Ectodermal cell (in vitro differentiated cells): ENCODE measurements around the gene ACR.
A peak's percentile ranks its signal among the peaks of the same experiment; 100 is the strongest.
"Not testable (repeated sequence)": the region's sequence is repeated elsewhere in the genome, so short reads cannot be mapped to it uniquely, and the experiment has no call there.

ENCODE experiments used
- H3K27ac ChIP-seq: 2 replicates; pipeline ENCODE4 v1.7.0; 2013; ENCODE audit warnings: mild to moderate bottlenecking, low read depth, low read length; ENCODE audit not compliant: insufficient read depth, poor library complexity, severe bottlenecking
- H3K27me3 ChIP-seq: 2 replicates; pipeline ENCODE4 v1.7.0; 2013; ENCODE audit warnings: mild to moderate bottlenecking, low read length; ENCODE audit not compliant: insufficient read depth, control insufficient read depth, poor library complexity, severe bottlenecking
- H3K36me3 ChIP-seq: one replicate; pipeline ENCODE4 v1.7.0; 2013; ENCODE audit warnings: low read length; ENCODE audit not compliant: control insufficient read depth, insufficient read depth
- H3K4me1 ChIP-seq: one replicate; pipeline ENCODE4 v1.7.0; 2013; ENCODE audit warnings: low read length; ENCODE audit not compliant: control insufficient read depth, insufficient read depth
- H3K4me3 ChIP-seq: 2 replicates; pipeline ENCODE4 v1.7.0; 2013; ENCODE audit warnings: low read depth, low read length, control low read depth; ENCODE audit not compliant: insufficient read depth
- H3K9me3 ChIP-seq: 2 replicates; pipeline ENCODE4 v1.7.0; 2013; ENCODE audit warnings: mild to moderate bottlenecking, low read length, moderate library complexity; ENCODE audit not compliant: control insufficient read depth
- WGBS, 2 experiments: methylation state at CpG; one replicate each; pipeline ENCODE4 v1.1.7; 2013; ENCODE audit warnings: missing lambda C conversion rate in 2 of 2; 5-methylcytosine and 5-hydroxymethylcytosine counted together

Gene ACR

DNA sequence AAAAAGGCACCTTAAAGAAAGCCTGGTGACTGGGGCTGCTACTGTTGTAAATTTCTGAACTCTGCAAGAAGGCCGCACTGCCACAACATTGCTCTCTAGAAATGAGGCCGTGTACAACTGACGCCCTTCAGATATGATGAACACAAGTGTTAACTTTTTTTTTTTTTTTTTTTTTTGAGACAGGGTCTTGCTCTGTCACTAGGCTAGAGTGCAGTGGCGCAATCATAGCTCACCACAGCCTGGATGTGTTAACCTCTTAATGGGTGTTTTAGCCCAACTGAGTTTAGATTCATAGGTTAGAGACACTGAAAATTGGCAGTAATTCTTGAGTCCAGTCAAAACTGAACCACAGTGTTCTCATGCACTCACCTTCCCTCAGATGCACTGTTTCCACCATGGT is 42.2 kb downstream of the ACR start:
- H3K4me3 ChIP-seq, H3K27me3 ChIP-seq, H3K36me3 ChIP-seq, H3K9me3 ChIP-seq, H3K27ac ChIP-seq, H3K4me1 ChIP-seq: not testable (repeated sequence)
- whole genome bisulfite sequencing, 2 experiments, result 94 to 95% methylated on average over 4 of the region's 4 CpGs

DNA sequence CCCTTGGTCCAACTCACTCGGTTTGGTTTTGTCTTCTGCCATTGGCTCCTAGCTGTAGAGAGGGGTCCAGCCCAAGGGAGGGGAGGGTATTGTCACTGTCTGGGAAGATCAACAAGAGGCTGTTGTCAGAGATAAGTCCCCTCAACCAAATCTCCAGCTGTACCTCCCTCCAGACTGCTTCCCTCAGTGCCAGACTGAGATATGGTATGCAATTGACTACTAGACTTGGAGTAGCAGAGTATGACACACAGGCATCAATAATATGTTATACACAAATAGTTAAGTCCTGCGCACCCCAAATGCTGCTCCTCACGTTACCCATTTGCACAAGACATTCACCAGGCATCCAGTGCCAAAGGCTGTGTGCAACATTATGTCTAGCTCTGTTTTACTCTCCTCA is 44.2 kb downstream of the ACR start:
- H3K9me3 ChIP-seq, H3K27me3 ChIP-seq, H3K27ac ChIP-seq, H3K4me1 ChIP-seq, H3K36me3 ChIP-seq, H3K4me3 ChIP-seq: not testable (repeated sequence)
- no CpG with 5 or more reads among the region's 3 CpGs for whole genome bisulfite sequencing, 2 experiments

DNA sequence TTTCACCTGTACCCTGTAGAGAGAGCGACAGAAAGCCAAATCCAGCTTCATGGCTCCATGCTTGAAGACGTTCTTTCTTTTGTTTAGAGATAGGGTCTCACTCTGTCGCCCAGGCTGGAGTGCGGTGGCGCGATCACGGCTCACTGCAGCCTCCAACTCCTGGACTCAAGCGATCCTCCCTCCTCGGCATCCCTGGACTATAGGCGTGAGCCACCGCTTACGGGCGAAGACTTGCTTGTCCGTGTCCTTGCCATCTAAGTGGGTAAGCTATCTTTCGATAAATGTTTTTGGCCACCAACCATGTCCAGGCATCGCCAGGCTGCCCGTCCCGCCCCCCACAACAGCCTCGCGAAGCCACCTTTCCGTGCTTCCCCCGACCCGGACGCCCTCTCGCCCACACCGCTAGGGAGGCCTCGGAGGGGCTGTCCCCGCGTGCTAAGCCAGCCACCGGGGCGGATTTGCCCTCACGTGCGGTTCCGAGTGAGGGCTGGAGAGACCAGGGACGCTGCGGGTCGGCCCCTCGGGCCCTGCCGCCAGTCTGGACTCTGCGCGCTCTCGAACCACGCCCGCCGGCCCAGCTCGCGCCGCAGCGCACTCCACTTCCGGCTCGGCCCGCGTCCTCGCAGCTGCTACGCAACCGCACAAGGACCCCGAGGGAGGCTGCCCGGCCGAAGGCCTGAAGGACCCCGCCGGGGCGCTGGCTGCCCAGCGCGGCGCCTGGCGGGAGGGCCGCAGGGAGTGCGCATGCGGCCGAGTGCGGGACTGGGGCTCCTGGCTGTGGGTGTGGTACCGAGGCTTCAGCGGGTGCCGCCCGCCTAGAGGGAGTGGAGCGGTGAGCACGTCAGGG is 45.3 kb downstream of the ACR start, which contains the start of gene RABL2B:
Gene RABL2B, minus strand, starts transcription at position 604 of the 847 bp plus-strand sequence. CDS start 1,342 bp downstream, outside the sequence.
- 0 to 2% methylated on average over 31 to 36 of the region's 77 CpGs for WGBS, 2 experiments
- H3K4me3 ChIP-seq, result peak within 1 kb of the TSS; percentile 43
- not testable (repeated sequence) for H3K27me3 ChIP-seq, H3K4me1 ChIP-seq, H3K36me3 ChIP-seq, H3K27ac ChIP-seq, H3K9me3 ChIP-seq

DNA sequence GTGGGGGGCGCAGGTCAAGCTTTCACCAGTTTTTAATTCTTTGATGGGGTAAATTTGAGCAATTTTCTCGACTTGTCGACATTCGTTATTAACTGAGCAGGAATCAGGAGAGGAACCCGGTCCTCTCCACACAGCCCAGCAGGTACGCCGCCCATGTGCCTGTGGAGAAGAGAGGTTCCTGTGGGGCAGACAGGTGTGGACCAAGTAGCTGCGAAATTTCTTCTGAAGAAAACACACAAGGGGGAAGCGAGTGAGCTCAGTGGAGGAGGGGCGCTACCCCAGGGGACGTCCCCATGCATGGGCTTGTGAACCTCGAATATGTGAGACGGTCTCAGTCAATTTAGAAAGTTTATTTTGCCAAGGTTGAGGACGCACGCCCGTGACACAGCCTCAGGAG is 45.9 kb downstream of the ACR start:
- H3K4me1 ChIP-seq, H3K9me3 ChIP-seq, H3K27ac ChIP-seq, H3K36me3 ChIP-seq, H3K27me3 ChIP-seq: not testable (repeated sequence)
- H3K4me3 ChIP-seq, result peak overlapping the region; percentile 43
- WGBS, 2 experiments, result 0 to 3% methylated on average over 7 to 8 of the region's 16 CpGs

DNA sequence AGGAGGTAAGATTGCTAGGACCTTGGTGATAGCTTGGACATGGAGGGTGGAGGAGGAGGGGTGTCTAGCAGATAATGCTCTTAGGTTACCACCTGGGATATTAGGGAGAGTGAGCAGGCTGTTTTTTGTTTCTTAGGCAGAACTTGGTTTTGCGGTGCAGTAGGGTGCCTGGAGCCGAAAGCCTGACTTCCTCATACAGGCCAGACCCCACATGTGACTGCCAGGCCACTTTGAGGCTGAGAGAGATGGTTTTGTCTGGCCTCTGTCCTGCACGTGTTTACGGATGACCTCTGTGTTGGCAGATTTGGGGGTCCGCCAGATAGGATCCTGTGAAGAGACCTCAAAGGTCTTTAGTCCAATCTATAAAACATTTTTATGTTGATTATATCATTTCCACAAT is 47.3 kb downstream of the ACR start:
- H3K27ac ChIP-seq, H3K27me3 ChIP-seq, H3K4me3 ChIP-seq, H3K4me1 ChIP-seq, H3K36me3 ChIP-seq, H3K9me3 ChIP-seq: not testable (repeated sequence)
- 92 to 95% methylated on average over 4 of the region's 5 CpGs for WGBS, 2 experiments

DNA sequence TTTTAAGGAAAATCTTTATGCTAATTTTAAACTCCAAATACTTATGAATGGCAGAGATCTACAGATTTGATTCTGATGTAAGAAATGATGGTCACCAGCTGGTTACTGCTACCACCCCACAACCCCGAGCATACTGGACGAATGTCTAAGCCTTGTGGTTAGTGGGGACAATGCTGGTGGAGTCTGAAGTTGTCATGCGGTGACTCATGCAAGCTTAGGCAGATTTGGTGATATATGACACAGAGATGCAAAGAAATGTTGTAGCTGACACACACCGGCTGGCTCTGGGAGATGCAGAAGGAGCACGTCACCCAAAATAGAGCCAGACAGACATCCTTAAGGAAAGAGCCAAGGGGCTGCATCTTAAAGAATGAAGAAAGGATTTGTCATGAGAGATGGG is 48.9 kb downstream of the ACR start:
- not testable (repeated sequence) for H3K4me3 ChIP-seq, H3K36me3 ChIP-seq, H3K9me3 ChIP-seq, H3K4me1 ChIP-seq, H3K27me3 ChIP-seq, H3K27ac ChIP-seq
- 100% methylated on average over 2 of the region's 5 CpGs for WGBS, 2 experiments
